GM21381 (cell line): ENCODE results near the gene IL12RB2.

Experiments
- ATAC-seq: cut with Tn5 transposase; IDR thresholded peaks from one replicate; pipeline ENCODE4 v1.9.1; 2021; ENCODE audit warnings: mild to moderate bottlenecking, moderate library complexity; ENCODE audit not compliant: unreplicated experiment

Gene IL12RB2

GRCh38 chr1:67307251-67308060, at the start of gene IL12RB2:
Gene IL12RB2, plus strand, starts transcription at chr1:67307873. Its CDS starts 12,496 bp downstream, at chr1:67320369.
- ATAC-seq: peak; percentile 60

- ATAC-seq: no peak
Observed at GRCh38 chr1:67261680-67262079, 46.0 kb upstream of the IL12RB2 start.

- ATAC-seq: no peak
Observed at GRCh38 chr1:67262735-67263134, 44.9 kb upstream of the IL12RB2 start.

GRCh38 chr1:67264152-67264551, 43.5 kb upstream of the IL12RB2 start:
- ATAC-seq: no peak

- ATAC-seq: peak; percentile 61
Observed at GRCh38 chr1:67264899-67265298, 42.8 kb upstream of the IL12RB2 start.

- ATAC-seq: no peak
Observed at GRCh38 chr1:67269061-67269460, 38.6 kb upstream of the IL12RB2 start.

- ATAC-seq: no peak
Observed at GRCh38 chr1:67270541-67270940, 37.1 kb upstream of the IL12RB2 start.

- ATAC-seq: no peak
Observed at GRCh38 chr1:67273591-67273990, 34.1 kb upstream of the IL12RB2 start.

- peak; percentile 93 for ATAC-seq
Observed at GRCh38 chr1:67274623-67275325, 32.9 kb upstream of the IL12RB2 start.

- no peak for ATAC-seq
Observed at GRCh38 chr1:67280696-67281095, 27.0 kb upstream of the IL12RB2 start.

GRCh38 chr1:67281244-67281643, 26.4 kb upstream of the IL12RB2 start:
- no peak for ATAC-seq

- peak; percentile 98 for ATAC-seq
Observed at GRCh38 chr1:67285780-67286488, 21.7 kb upstream of the IL12RB2 start.

- ATAC-seq: no peak
Observed at GRCh38 chr1:67290236-67290635, 17.4 kb upstream of the IL12RB2 start.

GRCh38 chr1:67294836-67295617, 12.6 kb upstream of the IL12RB2 start:
- no peak for ATAC-seq

- no peak for ATAC-seq
Observed at GRCh38 chr1:67298762-67299161, 8.9 kb upstream of the IL12RB2 start.

GRCh38 chr1:67299296-67299695, 8.4 kb upstream of the IL12RB2 start:
- ATAC-seq: no peak

- no peak for ATAC-seq
Observed at GRCh38 chr1:67300561-67300960, 7.1 kb upstream of the IL12RB2 start.

- ATAC-seq: no peak
Observed at GRCh38 chr1:67304023-67304422, 3.6 kb upstream of the IL12RB2 start.

- no peak for ATAC-seq
Observed at GRCh38 chr1:67306547-67306946, 1.1 kb upstream of the IL12RB2 start.

- ATAC-seq: peak; percentile 29
Observed at GRCh38 chr1:67308136-67308535, 463 bp downstream of the IL12RB2 start.

GRCh38 chr1:67312615-67313014, 4.9 kb downstream of the IL12RB2 start:
- ATAC-seq: no peak
